Measurements from ENCODE around the gene ADAMTSL1.

Gene ADAMTSL1

DNA sequence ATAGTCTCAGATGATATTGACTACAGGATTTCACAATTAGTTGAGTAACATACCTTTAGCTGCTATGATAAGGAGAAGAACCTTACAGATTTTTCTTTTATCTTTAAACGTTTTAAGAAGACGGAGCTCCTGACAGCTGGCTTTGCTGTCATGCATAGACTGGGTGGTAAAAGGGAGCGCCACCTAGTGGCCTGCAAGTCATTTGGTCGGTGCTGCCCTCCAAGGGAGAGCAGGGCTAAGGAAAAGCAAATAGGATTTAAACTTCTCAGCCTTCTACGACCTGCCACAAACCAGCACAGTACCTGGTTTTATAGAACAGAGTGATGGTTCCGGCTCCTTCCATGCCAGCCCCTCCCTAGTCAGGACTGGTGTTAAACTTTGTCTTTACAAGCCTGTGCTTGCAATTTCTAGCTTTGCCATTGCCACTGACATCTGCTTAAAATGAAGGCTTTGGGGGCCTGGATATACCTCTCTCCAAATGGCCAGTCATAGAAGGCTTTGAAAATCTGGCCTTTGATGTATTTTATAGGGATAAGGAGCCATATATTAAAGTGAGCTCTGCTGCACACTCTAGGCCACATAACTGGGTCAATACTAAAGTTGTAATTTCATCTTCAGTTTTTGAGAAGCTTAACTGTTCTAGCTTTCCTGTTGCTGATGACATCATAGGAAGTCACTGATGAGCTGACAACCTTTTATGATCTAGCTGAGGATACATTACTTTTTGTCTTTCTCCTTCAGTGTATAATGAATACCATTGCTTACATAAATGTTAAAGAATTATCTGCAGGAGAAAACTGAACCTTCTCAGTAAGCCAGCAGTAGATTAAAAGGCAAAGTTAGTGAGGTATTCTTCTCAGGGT is 31.1 kb upstream of the ADAMTSL1 start:
- TF ChIP-seq Cebpa-rat (IDR thresholded peaks at IDR 0.05), result no peak
- Histone ChIP-seq H3K4me3 (no peak overlapping the region), H3K27ac (no peak overlapping the region)

DNA sequence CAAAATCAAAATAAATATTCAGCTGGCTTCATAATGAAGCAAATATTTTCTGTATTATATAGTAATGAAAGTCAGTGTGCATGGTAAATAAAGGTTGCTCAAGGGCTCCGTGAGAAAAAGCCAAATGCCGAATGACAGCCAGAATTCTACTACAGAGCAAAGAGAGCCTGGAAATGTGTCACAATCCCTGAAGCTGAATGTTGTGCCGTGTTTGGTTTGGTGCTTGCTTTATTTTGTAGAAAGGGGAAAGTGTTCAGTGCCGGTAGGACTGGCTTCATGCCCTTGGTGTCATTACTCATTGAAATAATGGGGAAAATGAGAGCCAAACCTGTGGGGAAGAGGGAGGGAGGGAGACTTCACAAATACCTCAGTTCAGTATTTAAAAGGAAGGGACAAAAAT is 26.8 kb upstream of the ADAMTSL1 start:
- TF ChIP-seq Cebpa-rat (IDR thresholded peaks at IDR 0.05), result no peak
- Histone ChIP-seq H3K9me3 (no peaks in the 10 kb centered on the region), H3K36me3 (no peaks in the 10 kb centered on the region), H3K4me1 (no peaks in the 10 kb centered on the region), H3K27me3 (no peaks in the 10 kb centered on the region), H3K27ac (no peak overlapping the region), H3K4me3 (no peak overlapping the region), H3K4me2 (no peak overlapping the region), H4K20me1 (no peaks in the 10 kb centered on the region), H3K9ac (no peak overlapping the region)

More for the DNA sequence above, 31.1 kb upstream of the ADAMTSL1 start:
- no peak overlapping the region for H3K9ac ChIP-seq
- H3K36me3 ChIP-seq, result no peaks in the 10 kb centered on the region
- H3K9me3 ChIP-seq, result no peaks in the 10 kb centered on the region
- no peak overlapping the region for H3K4me2 ChIP-seq
- H3K27me3 ChIP-seq, result peaks cover 7% of the 10 kb centered on the region; the same call in 1 of the 2 replicates
- H4K20me1 ChIP-seq, result no peaks in the 10 kb centered on the region
- no peaks in the 10 kb centered on the region for H3K4me1 ChIP-seq

DNA sequence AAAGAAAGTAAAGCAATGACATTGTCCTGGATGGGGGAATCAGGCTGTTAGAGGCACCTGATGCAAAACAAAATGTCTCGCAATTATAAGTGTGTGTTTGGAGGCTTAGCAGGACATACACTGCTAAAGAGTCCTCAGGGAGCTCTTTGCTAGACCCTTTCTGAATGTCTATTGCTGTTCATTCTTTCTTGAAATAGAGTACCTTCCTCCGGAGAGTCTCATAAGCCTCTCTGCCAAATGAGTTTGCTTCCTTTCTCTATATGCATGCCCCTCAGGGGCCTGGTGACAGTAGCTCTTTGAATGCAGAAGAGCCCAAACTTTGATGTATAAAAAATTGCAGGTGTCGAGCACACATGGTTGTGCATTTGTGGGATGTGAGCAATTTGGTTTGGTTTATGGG is 26.4 kb upstream of the ADAMTSL1 start:
- no peak for TF ChIP-seq Cebpa-rat (IDR thresholded peaks at IDR 0.05)
- Histone ChIP-seq H3K4me3 (no peak overlapping the region), H3K27ac (no peak overlapping the region), H3K27me3 (no peaks in the 10 kb centered on the region), H3K9me3 (no peaks in the 10 kb centered on the region), H3K36me3 (no peaks in the 10 kb centered on the region), H4K20me1 (no peaks in the 10 kb centered on the region), H3K4me1 (no peaks in the 10 kb centered on the region), H3K9ac (no peak overlapping the region), H3K4me2 (no peak overlapping the region)

DNA sequence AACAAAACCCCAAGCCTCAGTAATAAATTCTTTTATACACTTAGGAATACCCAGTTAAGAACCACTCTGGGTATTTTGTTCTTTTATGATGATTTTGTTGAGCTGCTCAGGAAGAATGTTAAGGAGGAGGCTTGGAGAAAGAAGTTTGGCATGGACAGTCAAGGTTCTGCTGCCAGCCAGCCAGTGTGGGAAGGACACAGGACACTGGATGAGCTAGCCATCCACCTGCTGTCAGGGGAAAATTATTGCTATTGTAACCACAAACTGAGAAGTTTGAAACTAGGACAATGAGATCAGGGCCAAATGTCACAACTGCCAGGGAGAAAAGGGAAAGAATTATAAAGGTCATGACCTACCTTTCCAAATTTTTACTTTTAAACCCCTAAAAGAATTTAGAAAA is 25.9 kb upstream of the ADAMTSL1 start:
- Histone ChIP-seq H3K27me3 (no peaks in the 10 kb centered on the region), H4K20me1 (no peaks in the 10 kb centered on the region), H3K9ac (no peak overlapping the region), H3K4me1 (no peaks in the 10 kb centered on the region), H3K9me3 (no peaks in the 10 kb centered on the region), H3K4me2 (no peak overlapping the region), H3K27ac (no peak overlapping the region), H3K4me3 (no peak overlapping the region), H3K36me3 (no peaks in the 10 kb centered on the region)
- no peak for TF ChIP-seq Cebpa-rat (IDR thresholded peaks at IDR 0.05)

DNA sequence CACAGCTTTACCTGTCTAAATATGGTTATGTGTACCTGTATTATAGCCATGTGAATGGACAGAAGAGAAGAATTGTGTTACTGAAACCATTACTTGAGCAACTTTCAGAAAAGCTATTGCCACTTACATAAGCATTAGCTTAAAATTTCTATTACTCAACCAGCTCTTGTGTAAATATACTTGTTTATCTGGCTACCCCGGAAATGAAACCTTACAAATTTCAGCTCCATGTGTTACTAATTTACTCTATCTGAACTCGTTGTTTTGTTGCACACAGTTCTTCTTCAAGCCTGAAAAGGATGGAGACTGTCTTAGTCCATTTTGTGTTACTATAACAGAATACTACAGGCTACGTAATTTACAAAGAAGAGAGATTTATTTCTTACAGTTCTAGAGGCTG is 22.5 kb upstream of the ADAMTSL1 start:
- H3K27ac ChIP-seq, result no peak overlapping the region
- H3K36me3 ChIP-seq, result no peaks in the 10 kb centered on the region
- no peaks in the 10 kb centered on the region for H3K9me3 ChIP-seq
- H3K27me3 ChIP-seq, result no peaks in the 10 kb centered on the region
- H3K4me3 ChIP-seq, result no peak overlapping the region
- no peak overlapping the region for H3K9ac ChIP-seq
- H3K4me1 ChIP-seq, result no peaks in the 10 kb centered on the region
- TF ChIP-seq Cebpa-rat (IDR thresholded peaks at IDR 0.05), result no peak
- H4K20me1 ChIP-seq, result no peaks in the 10 kb centered on the region
- no peak overlapping the region for H3K4me2 ChIP-seq

DNA sequence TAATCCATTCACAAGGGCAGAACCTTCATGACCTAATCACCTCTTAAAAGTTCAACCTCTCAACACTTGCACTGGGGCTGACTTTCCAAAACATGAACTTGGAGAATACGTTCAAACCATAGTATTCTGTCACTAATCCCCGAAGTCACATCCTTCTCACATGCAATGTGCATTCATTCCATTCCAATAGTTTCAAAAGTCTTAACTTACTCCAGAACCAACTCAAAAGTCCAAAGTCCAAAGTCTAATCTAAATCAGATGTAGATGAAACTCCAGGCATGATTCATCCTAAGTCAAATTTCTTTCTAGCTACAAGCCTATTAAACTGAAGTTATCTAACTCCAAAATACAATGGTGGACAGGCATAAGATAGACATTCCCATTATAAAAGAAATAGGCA is 21.7 kb upstream of the ADAMTSL1 start:
- H3K9ac ChIP-seq, result no peak overlapping the region
- no peaks in the 10 kb centered on the region for H3K4me1 ChIP-seq
- no peak overlapping the region for H3K27ac ChIP-seq
- H4K20me1 ChIP-seq, result no peaks in the 10 kb centered on the region
- no peak overlapping the region for H3K4me3 ChIP-seq
- H3K4me2 ChIP-seq, result no peak overlapping the region
- no peak for TF ChIP-seq Cebpa-rat (IDR thresholded peaks at IDR 0.05)
- H3K27me3 ChIP-seq, result no peaks in the 10 kb centered on the region
- no peaks in the 10 kb centered on the region for H3K36me3 ChIP-seq
- no peaks in the 10 kb centered on the region for H3K9me3 ChIP-seq

DNA sequence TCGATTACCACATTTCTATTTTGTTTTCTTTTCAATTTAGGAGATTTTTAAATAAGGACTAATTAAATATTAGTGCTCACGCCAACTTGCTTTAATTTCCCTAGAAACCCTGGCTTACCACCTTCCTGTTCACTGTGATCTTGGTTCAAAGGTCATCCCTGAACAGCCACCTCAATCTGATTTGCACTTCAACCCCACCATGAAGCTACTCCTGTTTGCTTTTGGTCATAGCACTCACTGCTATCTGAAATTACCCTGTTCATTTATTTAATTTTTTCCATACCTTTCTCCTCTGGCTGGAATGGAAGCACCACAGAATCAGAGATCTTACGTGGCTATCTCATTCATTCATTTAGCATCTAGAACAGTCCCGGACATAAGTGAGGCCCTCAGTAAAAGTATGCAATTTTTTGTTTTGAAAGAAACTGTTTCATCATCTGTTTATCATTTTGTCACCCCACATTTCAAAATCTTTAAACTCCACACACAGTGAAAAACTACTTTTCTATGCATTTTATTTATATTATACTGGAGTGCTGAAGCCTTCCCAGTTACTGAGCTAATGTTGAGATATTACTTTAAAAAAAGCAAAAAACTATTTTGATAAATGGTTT is 17.2 kb upstream of the ADAMTSL1 start:
- H3K9ac ChIP-seq, result no peak overlapping the region
- H3K36me3 ChIP-seq, result no peaks in the 10 kb centered on the region
- H3K4me3 ChIP-seq, result no peak overlapping the region
- no peak overlapping the region for H3K27ac ChIP-seq
- no peak for TF ChIP-seq Cebpa-rat (IDR thresholded peaks at IDR 0.05)
- no peak overlapping the region for H3K4me2 ChIP-seq
- H3K9me3 ChIP-seq, result no peaks in the 10 kb centered on the region
- H3K27me3 ChIP-seq, result no peaks in the 10 kb centered on the region
- no peaks in the 10 kb centered on the region for H3K4me1 ChIP-seq
- no peaks in the 10 kb centered on the region for H4K20me1 ChIP-seq

DNA sequence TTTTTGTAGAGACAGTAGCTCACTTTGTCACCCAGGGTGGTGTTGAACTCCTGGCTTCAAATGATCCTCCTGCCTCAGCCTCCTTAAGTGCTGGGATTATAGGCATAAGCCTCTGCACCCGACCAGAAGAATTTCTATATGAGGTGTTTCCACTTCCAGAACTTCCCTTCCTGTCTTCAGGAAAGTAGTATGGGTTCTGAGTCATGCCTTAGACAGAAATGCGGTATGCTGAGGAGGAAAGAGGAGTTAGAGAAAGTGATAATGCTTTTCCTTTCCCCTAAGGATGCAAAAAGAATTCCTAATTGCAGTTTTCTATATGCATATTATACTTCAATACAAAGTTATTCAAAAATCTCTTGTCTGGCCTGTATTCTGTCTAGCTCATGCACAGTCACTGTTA is 16.4 kb upstream of the ADAMTSL1 start:
- H3K9ac ChIP-seq, result no peak overlapping the region
- H3K27me3 ChIP-seq, result no peaks in the 10 kb centered on the region
- H3K4me2 ChIP-seq, result no peak overlapping the region
- H3K4me3 ChIP-seq, result no peak overlapping the region
- no peaks in the 10 kb centered on the region for H4K20me1 ChIP-seq
- H3K36me3 ChIP-seq, result no peaks in the 10 kb centered on the region
- no peaks in the 10 kb centered on the region for H3K9me3 ChIP-seq
- H3K4me1 ChIP-seq, result no peaks in the 10 kb centered on the region
- H3K27ac ChIP-seq, result no peak overlapping the region
- no peak for TF ChIP-seq Cebpa-rat (IDR thresholded peaks at IDR 0.05)

DNA sequence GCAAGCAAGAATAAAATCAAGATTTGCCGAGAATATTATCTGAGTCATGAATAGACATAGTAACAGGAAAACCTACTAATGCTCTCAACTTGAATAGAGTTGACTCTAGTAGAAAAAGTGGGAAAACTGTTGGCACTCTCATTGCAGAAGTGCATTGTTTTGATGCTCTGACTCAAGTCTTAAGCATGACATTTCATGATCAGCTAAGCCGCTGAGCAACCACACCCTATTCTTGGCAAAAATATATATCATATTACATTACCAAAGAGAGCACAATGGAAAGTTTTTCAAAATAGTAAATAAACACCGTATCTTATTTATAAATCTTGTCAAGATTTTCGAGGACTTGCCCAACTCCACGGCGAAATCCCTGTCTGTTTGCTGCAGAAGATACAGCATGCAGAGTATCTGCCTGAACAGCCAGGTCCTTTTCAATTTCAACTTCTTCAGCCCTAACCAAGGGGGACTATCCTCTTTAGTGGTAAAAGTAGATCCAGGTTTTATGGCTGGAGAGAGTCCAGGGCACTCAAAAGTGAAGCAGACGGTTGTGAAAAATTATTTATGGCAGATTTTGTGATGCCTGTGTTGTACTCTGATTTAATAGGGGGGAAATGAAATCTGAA is 13.9 kb upstream of the ADAMTSL1 start:
- Histone ChIP-seq H3K27ac (no peak overlapping the region), H3K4me1 (no peaks in the 10 kb centered on the region), H3K36me3 (no peaks in the 10 kb centered on the region), H3K9me3 (no peaks in the 10 kb centered on the region), H3K27me3 (no peaks in the 10 kb centered on the region), H3K4me2 (no peak overlapping the region), H3K9ac (no peak overlapping the region), H3K4me3 (no peak overlapping the region), H4K20me1 (no peaks in the 10 kb centered on the region)
- no peak for TF ChIP-seq Cebpa-rat (IDR thresholded peaks at IDR 0.05)

DNA sequence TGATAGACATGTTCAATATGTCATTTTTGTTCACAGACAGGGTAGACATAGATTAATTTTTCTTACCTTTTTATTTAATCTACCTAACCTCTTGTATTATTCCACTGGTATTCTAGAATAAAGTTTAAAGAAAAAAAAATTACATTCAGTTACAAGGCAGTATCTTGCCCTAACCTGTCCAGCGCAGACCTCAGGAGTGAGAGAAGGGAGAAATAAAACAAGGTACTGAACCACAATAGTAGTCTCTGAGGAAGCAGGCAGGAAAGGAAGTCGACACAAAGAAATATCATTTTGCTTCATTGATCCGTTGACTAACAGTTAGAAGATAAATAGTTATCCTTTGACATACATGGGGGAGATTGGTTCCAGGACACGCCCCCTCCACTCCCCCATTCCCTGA is 12.5 kb upstream of the ADAMTSL1 start:
- Histone ChIP-seq H3K4me1 (no peaks in the 10 kb centered on the region), H3K9ac (no peak overlapping the region), H3K4me2 (no peak overlapping the region), H4K20me1 (no peaks in the 10 kb centered on the region), H3K27me3 (no peaks in the 10 kb centered on the region), H3K27ac (no peak overlapping the region), H3K36me3 (no peaks in the 10 kb centered on the region), H3K9me3 (no peaks in the 10 kb centered on the region), H3K4me3 (no peak overlapping the region)
- TF ChIP-seq Cebpa-rat (IDR thresholded peaks at IDR 0.05), result no peak

Data from BLaER1 (cell line).